AG04450 (cell line): Measurements from ENCODE around the gene STX5. TPM values are rescaled to one million over a fixed set of nuclear protein-coding genes. Genes with fewer than 3 reads are reported as not detected.
A peak's percentile ranks its signal among the peaks of the same experiment; 100 is the strongest.

Experiments used
- CTCF ChIA-PET: fragments of 300-600, 350-600 bp; formaldehyde crosslinking; extraction: SDS; loops from one replicate; lab custom pipeline; 2022; ENCODE audit warnings: antibody characterized with exemption, inconsistent platforms; lab: Charles Lee
- POLR2A ChIA-PET: fragments of 350-600 bp; formaldehyde crosslinking; extraction: SDS; loops from one replicate; lab custom pipeline; 2021; ENCODE audit warnings: antibody characterized with exemption, inconsistent platforms; lab: Yijun Ruan, JAX
- DNase-seq: peaks from one replicate; pipeline ENCODE4 v3.0.0-alpha.2; 2011; ENCODE audit warnings: low read depth, low spot score
- H3K27ac ChIP-seq: one replicate; pipeline ENCODE4 v1.5.1; 2012; ENCODE audit warnings: low read depth, low read length, control low read depth
- H3K27me3 ChIP-seq: one replicate; pipeline ENCODE4 v1.6.0; 2012; ENCODE audit warnings: low read length; ENCODE audit not compliant: control insufficient read depth, insufficient read depth
- H3K4me3 ChIP-seq: 2 replicates; pipeline ENCODE4 v1.5.1; 2011; ENCODE audit warnings: mild to moderate bottlenecking, low read depth, low read length, control low read depth
- H3K9me3 ChIP-seq: 2 replicates; pipeline ENCODE4 v1.5.1; 2012; ENCODE audit warnings: low read length; ENCODE audit not compliant: control insufficient read depth, insufficient read depth
- CTCF ChIP-seq: IDR thresholded peaks from 2 replicates; pipeline ENCODE4 v1.5.1; 2011; ENCODE audit warnings: low read depth, low read length, control low read depth, inconsistent platforms
- polyA plus RNA-seq: library from polyadenylated mRNA; depleted of rRNA; stranded (reverse); fragments of >200 nt; gene quantifications from 2 replicates; pipeline ENCODE4 v1.2.3, GENCODE V29; 2011; rRNA removed
- small RNA-seq: library from RNA; depleted of rRNA; stranded (forward); fragments of <200 nt; gene quantifications from one replicate; pipeline ENCODE3, GENCODE V24; 2012; ENCODE audit warnings: low read depth; ENCODE audit not compliant: insufficient read length

The STX5 gene
- polyA plus RNA-seq, 1 experiment, result 51.7 TPM

GRCh38 chr11:62757846-62758788 lies 73.7 kb downstream of the STX5 start:
- ChIA-PET POLR2A (interaction anchor here (1.4 kb wide), 1 partner anchor 83 kb away, joined by 3 read pairs; no protein-coding TSS in a partner anchor), CTCF (interaction anchor here (0.6 kb wide), 2 partner anchors 278 to 1220 kb away, joined by 3 to 4 read pairs; no protein-coding TSS in a partner anchor)
- TF ChIP-seq CTCF, result no peak
- Histone ChIP-seq H3K27me3 (no peaks in the 10 kb centered on the region), H3K27ac (no peak overlapping the region), H3K4me3 (no peak overlapping the region), H3K9me3 (no peaks in the 10 kb centered on the region)
- no peak for DNase-seq

Small RNAs within 50 kb of the gene (small RNA-seq; reads per million reads assigned to genes)
- gene MIR6514 (0.81 reads per million), gene RF00099 (not detected), gene RNU6-118P (not detected), gene SNORD22 (not detected), gene SNORD26 (not detected), gene SNORD27 (not detected), gene SNORD28 (not detected), gene SNORD30 (8,122 reads per million, percentile 98 among the genes with 10 or more reads in this experiment)

Other genes starting within 250 kb of the STX5 start
- gene TUT1, start 240.5 kb downstream of the STX5 start, polyA plus RNA-seq, result 7.8 and 9.0 TPM in 2 replicates
- gene MTA2, start 230.2 kb downstream of the STX5 start, polyA plus RNA-seq, result 22.9 and 36.7 TPM in 2 replicates
- gene EML3, start 219.3 kb downstream of the STX5 start, polyA plus RNA-seq, result 17.1 and 18.6 TPM in 2 replicates
- 1.4 and 2.0 TPM in 2 replicates for gene ROM1, start 218.8 kb downstream of the STX5 start, polyA plus RNA-seq
- 14.5 and 20.2 TPM in 2 replicates for gene B3GAT3, start 210.1 kb downstream of the STX5 start, polyA plus RNA-seq
- 369 and 464 TPM in 2 replicates for gene GANAB, start 185.4 kb downstream of the STX5 start, polyA plus RNA-seq
- 10.6 and 12.6 TPM in 2 replicates for gene INTS5, start 178.7 kb downstream of the STX5 start, polyA plus RNA-seq
- gene C11orf98, start 166.8 kb downstream of the STX5 start, polyA plus RNA-seq, result 38.8 and 43.6 TPM in 2 replicates
- gene CSKMT, start 166.7 kb downstream of the STX5 start, polyA plus RNA-seq, result 4.6 and 4.7 TPM in 2 replicates
- gene UQCC3, start 160.4 kb downstream of the STX5 start, polyA plus RNA-seq, result 5.4 and 6.2 TPM in 2 replicates
- 2.4 and 3.2 TPM in 2 replicates for gene LBHD1, start 159.8 kb downstream of the STX5 start, polyA plus RNA-seq
- 92.8 and 100 TPM in 2 replicates for gene UBXN1, start 153.0 kb downstream of the STX5 start, polyA plus RNA-seq
- 4.1 and 5.7 TPM in 2 replicates for gene LRRN4CL, start 142.5 kb downstream of the STX5 start, polyA plus RNA-seq
- gene BSCL2, start 124.6 kb downstream of the STX5 start, polyA plus RNA-seq, result 42.8 and 63.7 TPM in 2 replicates
- gene GNG3, start 124.4 kb downstream of the STX5 start, polyA plus RNA-seq, result 0.11 TPM in 1 of 2 replicates, not detected in the other
- 26.6 and 28.2 TPM in 2 replicates for gene HNRNPUL2, start 104.6 kb downstream of the STX5 start, polyA plus RNA-seq
- 32.2 and 32.5 TPM in 2 replicates for gene TTC9C, start 103.6 kb downstream of the STX5 start, polyA plus RNA-seq
- gene ZBTB3, start 77.9 kb downstream of the STX5 start, polyA plus RNA-seq, result 3.2 and 3.7 TPM in 2 replicates
- 213 and 215 TPM in 2 replicates for gene POLR2G, start 70.5 kb downstream of the STX5 start, polyA plus RNA-seq
- 8.9 and 13.4 TPM in 2 replicates for gene TAF6L, start 60.7 kb downstream of the STX5 start, polyA plus RNA-seq
- 51.7 and 63.8 TPM in 2 replicates for gene TMEM179B, start 44.6 kb downstream of the STX5 start, polyA plus RNA-seq
- 12.3 and 13.5 TPM in 2 replicates for gene TMEM223, start 40.0 kb downstream of the STX5 start, polyA plus RNA-seq
- gene NXF1, start 26.6 kb downstream of the STX5 start, polyA plus RNA-seq, result 48.9 and 66.1 TPM in 2 replicates
- not detected in 2 replicates for gene TEX54, start 790 bp upstream of the STX5 start, polyA plus RNA-seq
- 18.0 and 21.6 TPM in 2 replicates for gene WDR74, start 7.5 kb upstream of the STX5 start, polyA plus RNA-seq
- 263 and 284 TPM in 2 replicates for gene SLC3A2, start 48.8 kb upstream of the STX5 start, polyA plus RNA-seq
- not detected in 2 replicates for gene CHRM1, start 89.3 kb upstream of the STX5 start, polyA plus RNA-seq
- gene SLC22A6, start 152.9 kb upstream of the STX5 start, polyA plus RNA-seq, result not detected in 2 replicates
- gene SLC22A8, start 183.8 kb upstream of the STX5 start, polyA plus RNA-seq, result not detected in 2 replicates